HEK293T (cell line): ENCODE results near the gene RNF112.

ENCODE experiments used
- CTCF ChIA-PET: fragments of 350-600 bp; formaldehyde crosslinking; extraction: SDS; loops from one replicate; lab custom pipeline; 2021; ENCODE audit warnings: antibody characterized with exemption, inconsistent platforms; lab: Yijun Ruan, JAX
- POLR2A ChIA-PET: fragments of 350-600 bp; formaldehyde crosslinking; extraction: SDS; loops from one replicate; lab custom pipeline; 2020; ENCODE audit warnings: antibody characterized with exemption, inconsistent platforms; lab: Yijun Ruan, JAX
- DNase-seq: peaks from one replicate; pipeline ENCODE4 v3.0.0; 2012; ENCODE audit warnings: mixed read lengths; ENCODE audit errors: extremely low spot score
- ARNT ChIP-seq: fragments of 450-650 bp; IDR thresholded peaks from 2 replicates; pipeline ENCODE4 v1.6.1; 2017; ENCODE audit warnings: mild to moderate bottlenecking
- BHLHE40 ChIP-seq: fragments of 450-650 bp; IDR thresholded peaks from 2 replicates; pipeline ENCODE4 v1.6.1; 2016; ENCODE audit warnings: mild to moderate bottlenecking, moderate library complexity, borderline replicate concordance
- CTBP1 ChIP-seq: fragments of 450-650 bp; IDR thresholded peaks from 2 replicates; pipeline ENCODE4 v1.6.1; 2016; ENCODE audit warnings: borderline replicate concordance
- ELF4 ChIP-seq: fragments of 450-650 bp; IDR thresholded peaks from 2 replicates; pipeline ENCODE4 v1.6.1; 2017; ENCODE audit warnings: antibody characterized with exemption
- FOXA1 ChIP-seq: fragments of 450-650 bp; IDR thresholded peaks from 2 replicates; pipeline ENCODE4 v1.6.1; 2016; ENCODE audit warnings: mild to moderate bottlenecking
- FOXK2 ChIP-seq: fragments of 450-650 bp; IDR thresholded peaks from 2 replicates; pipeline ENCODE4 v1.6.1; 2016; ENCODE audit warnings: mild to moderate bottlenecking
- FOXM1 ChIP-seq: fragments of 450-650 bp; IDR thresholded peaks from 2 replicates; pipeline ENCODE4 v1.6.1; 2017; ENCODE audit warnings: mild to moderate bottlenecking, borderline replicate concordance
- HDGF ChIP-seq: fragments of 450-650 bp; IDR thresholded peaks from 2 replicates; pipeline ENCODE4 v1.6.1; 2017; ENCODE audit warnings: antibody characterized with exemption, borderline replicate concordance
- L3MBTL2 ChIP-seq: fragments of 450-650 bp; conservative IDR thresholded peaks from 2 replicates; pipeline ENCODE4 v1.6.1; 2016; ENCODE audit warnings: mild to moderate bottlenecking
- LEF1 ChIP-seq: fragments of 450-650 bp; IDR thresholded peaks from 2 replicates; pipeline ENCODE4 v1.6.1; 2017; ENCODE audit warnings: mild to moderate bottlenecking, borderline replicate concordance
- NFRKB ChIP-seq: fragments of 450-650 bp; IDR thresholded peaks from 2 replicates; pipeline ENCODE4 v1.6.1; 2016; ENCODE audit warnings: mild to moderate bottlenecking, moderate library complexity
- PKNOX1 ChIP-seq: fragments of 450-650 bp; IDR thresholded peaks from 2 replicates; pipeline ENCODE4 v1.6.1; 2016
- SP1 ChIP-seq: fragments of 450-650 bp; IDR thresholded peaks from 2 replicates; pipeline ENCODE4 v1.6.1; 2017
- SUZ12 ChIP-seq: fragments of 450-650 bp; IDR thresholded peaks from 2 replicates; pipeline ENCODE4 v1.6.1; 2016; ENCODE audit warnings: mild to moderate bottlenecking
- TARDBP ChIP-seq: fragments of 450-650 bp; IDR thresholded peaks from 2 replicates; pipeline ENCODE4 v1.6.1; 2016
- ZNF384 ChIP-seq: fragments of 450-650 bp; IDR thresholded peaks from 2 replicates; pipeline ENCODE4 v1.6.1; 2016

The RNF112 gene

GRCh38 chr17:19414396-19415280 lies 3.6 kb downstream of the RNF112 start:
- ChIA-PET CTCF (no interaction called here), POLR2A (interaction anchor here (0.9 to 1.4 kb wide), 2 partner anchors 37 to 53 kb away, joined by 3 read pairs; partner anchors contain the start of gene MAPK7)

GRCh38 chr17:19415311-19415710 lies 4.3 kb downstream of the RNF112 start:
- DNase-seq, result no peak
- POLR2A ChIA-PET, result no interaction called here
- CTCF ChIA-PET, result no interaction called here
- TF ChIP-seq ZNF384, result no peak
- TF ChIP-seq TARDBP, result no peak
- no peak for TF ChIP-seq SUZ12
- no peak for TF ChIP-seq ARNT
- TF ChIP-seq L3MBTL2, result no peak
- TF ChIP-seq HDGF, result no peak
- no peak for TF ChIP-seq SP1
- TF ChIP-seq LEF1, result no peak
- no peak for TF ChIP-seq PKNOX1
- TF ChIP-seq NFRKB, result no peak

More at GRCh38 chr17:19414396-19415280, 3.6 kb downstream of the RNF112 start:
- DNase-seq, result no peak
- TF ChIP-seq BHLHE40, result no peak
- no peak for TF ChIP-seq SP1
- TF ChIP-seq LEF1, result no peak
- TF ChIP-seq ARNT, result no peak

- no peak for DNase-seq
- CTCF ChIA-PET, result no interaction called here
- POLR2A ChIA-PET, result no interaction called here
- no peak for TF ChIP-seq CTBP1
- no peak for TF ChIP-seq ELF4
- TF ChIP-seq ZNF384, result no peak
- TF ChIP-seq HDGF, result no peak
- no peak for TF ChIP-seq ARNT
- no peak for TF ChIP-seq FOXA1
- no peak for TF ChIP-seq SUZ12
- no peak for TF ChIP-seq PKNOX1
These were observed 5.1 kb downstream of the RNF112 start for GRCh38 chr17:19415806-19416775.

- POLR2A ChIA-PET, result interaction anchor here (1.7 kb wide), 1 partner anchor 40 kb away, joined by 10 read pairs; the partner anchor contains the start of gene MAPK7
- CTCF ChIA-PET, result interaction anchor here (0.6 kb wide), 1 partner anchor 9 kb away, joined by 3 read pairs; no protein-coding TSS in a partner anchor
These were observed 6.6 kb downstream of the RNF112 start for GRCh38 chr17:19417611-19418010.

GRCh38 chr17:19418251-19418992 lies 7.4 kb downstream of the RNF112 start:
- ChIA-PET POLR2A (interaction anchor here (1.7 kb wide), 1 partner anchor 41 kb away, joined by 10 read pairs; the partner anchor contains the start of gene MAPK7), CTCF (interaction anchor here (0.6 kb wide), 1 partner anchor 10 kb away, joined by 3 read pairs; no protein-coding TSS in a partner anchor)
- no peak for DNase-seq
- TF ChIP-seq SUZ12, result no peak
- TF ChIP-seq NFRKB, result no peak
- TF ChIP-seq L3MBTL2, result no peak
- TF ChIP-seq HDGF, result no peak
- no peak for TF ChIP-seq FOXK2

More at GRCh38 chr17:19417611-19418010, 6.6 kb downstream of the RNF112 start:
- TF ChIP-seq CTBP1 (no peak), L3MBTL2 (no peak), PKNOX1 (no peak), ARNT (no peak), SUZ12 (no peak), LEF1 (no peak), FOXK2 (no peak), NFRKB (no peak), TARDBP (no peak), FOXA1 (no peak)
- DNase-seq, result no peak

- POLR2A ChIA-PET, result no interaction called here
- no peak for DNase-seq
- TF ChIP-seq PKNOX1 (no peak), FOXM1 (no peak), L3MBTL2 (no peak), SP1 (no peak), ZNF384 (no peak), SUZ12 (no peak), BHLHE40 (no peak), HDGF (no peak), ARNT (no peak), NFRKB (no peak), TARDBP (no peak), FOXK2 (no peak), ELF4 (no peak), FOXA1 (no peak), LEF1 (no peak)
- CTCF ChIA-PET, result no interaction called here
These were observed 10.2 kb downstream of the RNF112 start for GRCh38 chr17:19421219-19421618.
